HEK293T (cell line): ENCODE results near the gene PITPNM3.

ENCODE experiments used
- CTCF ChIA-PET: fragments of 350-600 bp; formaldehyde crosslinking; extraction: SDS; loops from one replicate; lab custom pipeline; 2021; ENCODE audit warnings: antibody characterized with exemption, inconsistent platforms; lab: Yijun Ruan, JAX
- POLR2A ChIA-PET: fragments of 350-600 bp; formaldehyde crosslinking; extraction: SDS; loops from one replicate; lab custom pipeline; 2020; ENCODE audit warnings: antibody characterized with exemption, inconsistent platforms; lab: Yijun Ruan, JAX
- DNase-seq: peaks from one replicate; pipeline ENCODE4 v3.0.0; 2012; ENCODE audit warnings: mixed read lengths; ENCODE audit errors: extremely low spot score
- ARNT ChIP-seq: fragments of 450-650 bp; IDR thresholded peaks from 2 replicates; pipeline ENCODE4 v1.6.1; 2017; ENCODE audit warnings: mild to moderate bottlenecking
- BHLHE40 ChIP-seq: fragments of 450-650 bp; IDR thresholded peaks from 2 replicates; pipeline ENCODE4 v1.6.1; 2016; ENCODE audit warnings: mild to moderate bottlenecking, moderate library complexity, borderline replicate concordance
- CTBP1 ChIP-seq: fragments of 450-650 bp; IDR thresholded peaks from 2 replicates; pipeline ENCODE4 v1.6.1; 2016; ENCODE audit warnings: borderline replicate concordance
- ELF4 ChIP-seq: fragments of 450-650 bp; IDR thresholded peaks from 2 replicates; pipeline ENCODE4 v1.6.1; 2017; ENCODE audit warnings: antibody characterized with exemption
- FOXA1 ChIP-seq: fragments of 450-650 bp; IDR thresholded peaks from 2 replicates; pipeline ENCODE4 v1.6.1; 2016; ENCODE audit warnings: mild to moderate bottlenecking
- FOXK2 ChIP-seq: fragments of 450-650 bp; IDR thresholded peaks from 2 replicates; pipeline ENCODE4 v1.6.1; 2016; ENCODE audit warnings: mild to moderate bottlenecking
- FOXM1 ChIP-seq: fragments of 450-650 bp; IDR thresholded peaks from 2 replicates; pipeline ENCODE4 v1.6.1; 2017; ENCODE audit warnings: mild to moderate bottlenecking, borderline replicate concordance
- HDGF ChIP-seq: fragments of 450-650 bp; IDR thresholded peaks from 2 replicates; pipeline ENCODE4 v1.6.1; 2017; ENCODE audit warnings: antibody characterized with exemption, borderline replicate concordance
- L3MBTL2 ChIP-seq: fragments of 450-650 bp; conservative IDR thresholded peaks from 2 replicates; pipeline ENCODE4 v1.6.1; 2016; ENCODE audit warnings: mild to moderate bottlenecking
- LEF1 ChIP-seq: fragments of 450-650 bp; IDR thresholded peaks from 2 replicates; pipeline ENCODE4 v1.6.1; 2017; ENCODE audit warnings: mild to moderate bottlenecking, borderline replicate concordance
- NFRKB ChIP-seq: fragments of 450-650 bp; IDR thresholded peaks from 2 replicates; pipeline ENCODE4 v1.6.1; 2016; ENCODE audit warnings: mild to moderate bottlenecking, moderate library complexity
- PKNOX1 ChIP-seq: fragments of 450-650 bp; IDR thresholded peaks from 2 replicates; pipeline ENCODE4 v1.6.1; 2016
- SP1 ChIP-seq: fragments of 450-650 bp; IDR thresholded peaks from 2 replicates; pipeline ENCODE4 v1.6.1; 2017
- SUZ12 ChIP-seq: fragments of 450-650 bp; IDR thresholded peaks from 2 replicates; pipeline ENCODE4 v1.6.1; 2016; ENCODE audit warnings: mild to moderate bottlenecking
- TARDBP ChIP-seq: fragments of 450-650 bp; IDR thresholded peaks from 2 replicates; pipeline ENCODE4 v1.6.1; 2016
- ZNF384 ChIP-seq: fragments of 450-650 bp; IDR thresholded peaks from 2 replicates; pipeline ENCODE4 v1.6.1; 2016

The PITPNM3 gene

DNA sequence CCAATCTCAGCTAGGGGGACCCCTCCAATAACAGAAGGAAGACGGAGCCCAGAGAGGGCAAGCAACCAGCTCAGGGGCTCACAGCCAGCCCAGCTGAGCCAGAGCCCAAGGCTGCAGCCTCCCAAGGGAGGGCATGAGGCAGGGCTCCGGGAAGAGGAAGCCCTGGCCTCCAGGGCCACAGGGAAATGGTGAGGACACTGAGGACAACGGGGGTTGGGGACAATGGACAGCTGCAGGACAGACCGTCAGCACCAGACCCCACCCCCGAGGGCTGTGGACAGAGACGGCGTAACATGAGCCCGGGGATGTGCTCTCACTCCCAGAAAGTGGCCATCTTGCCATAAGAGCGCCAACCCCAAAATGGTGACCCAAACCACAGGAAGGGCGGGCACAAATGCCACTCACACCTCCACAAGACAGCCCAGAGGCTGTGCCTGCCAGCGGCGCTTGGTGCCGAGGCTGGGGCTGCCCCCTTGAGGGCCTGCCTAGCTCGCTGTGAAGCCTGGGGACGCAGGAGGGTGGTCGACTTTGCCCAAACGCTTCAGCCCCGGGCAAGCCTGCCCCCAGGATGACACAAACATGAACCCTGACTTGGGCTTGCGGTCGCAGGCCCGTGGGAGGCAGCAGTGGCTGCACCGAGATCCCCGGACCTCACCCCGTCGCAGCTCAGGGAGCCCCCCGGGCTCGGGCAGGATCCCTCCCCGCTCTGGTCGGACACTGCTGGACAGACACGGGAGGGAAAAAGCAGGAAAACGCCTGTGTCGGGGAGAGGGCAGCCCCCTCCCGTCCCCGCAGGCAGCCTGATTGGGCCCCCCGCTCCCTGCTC lies 101.6 kb downstream of the PITPNM3 start:
- CTCF ChIA-PET, result no interaction called here
- no peak for TF ChIP-seq ZNF384
- no peak for TF ChIP-seq TARDBP
- no peak for TF ChIP-seq LEF1
- TF ChIP-seq FOXA1, result no peak
- TF ChIP-seq FOXM1, result no peak
- no peak for TF ChIP-seq ARNT
- no peak for TF ChIP-seq NFRKB
- TF ChIP-seq FOXK2, result no peak
- no peak for TF ChIP-seq SUZ12
- TF ChIP-seq PKNOX1, result no peak
- no peak for TF ChIP-seq ELF4
- TF ChIP-seq HDGF, result no peak
- TF ChIP-seq SP1, result no peak
- no peak for TF ChIP-seq L3MBTL2
- no peak for TF ChIP-seq CTBP1
- no peak for TF ChIP-seq BHLHE40
- POLR2A ChIA-PET, result no interaction called here
- DNase-seq, result no peak

DNA sequence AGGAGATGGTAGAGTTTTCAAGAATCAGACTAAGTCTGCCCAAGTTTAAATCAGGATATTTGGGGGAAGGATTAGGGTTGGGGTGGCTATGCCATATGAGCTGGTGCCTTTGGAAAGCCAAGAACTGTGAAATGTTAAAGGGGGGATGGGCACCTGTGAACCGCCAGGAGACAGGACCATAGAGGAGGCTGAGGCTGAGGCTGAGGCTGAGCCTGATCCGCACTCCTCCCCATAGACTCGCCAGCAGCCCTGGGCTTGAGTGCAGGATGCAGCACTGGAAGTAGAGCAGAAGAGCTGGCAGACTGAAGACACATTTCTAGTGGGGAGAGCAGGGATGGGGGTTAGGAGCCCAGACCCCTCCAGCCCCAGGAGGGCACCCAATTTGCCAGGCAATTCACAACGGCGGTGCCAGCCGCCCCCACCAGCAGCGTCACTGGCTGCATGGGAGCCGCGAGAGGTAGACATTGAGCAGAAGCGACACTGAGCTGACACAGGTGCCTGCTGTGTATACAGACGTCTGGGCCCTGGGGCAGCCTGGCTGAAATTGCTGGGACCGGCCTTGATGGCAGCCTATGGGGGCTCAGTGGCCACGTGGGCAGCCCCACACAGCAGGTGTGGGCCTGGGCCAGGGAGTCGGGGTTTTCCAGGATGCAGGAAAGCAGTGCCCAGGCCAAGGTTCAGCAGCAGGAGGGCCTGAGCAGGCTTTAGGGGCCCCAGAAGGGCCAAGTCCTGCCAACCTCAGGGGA lies 102.9 kb downstream of the PITPNM3 start:
- no peak for DNase-seq
- CTCF ChIA-PET, result no interaction called here
- TF ChIP-seq SP1, result no peak
- no peak for TF ChIP-seq ELF4
- no peak for TF ChIP-seq HDGF
- no peak for TF ChIP-seq FOXA1
- TF ChIP-seq ARNT, result no peak
- no peak for TF ChIP-seq PKNOX1
- no peak for TF ChIP-seq BHLHE40
- no peak for TF ChIP-seq ZNF384
- no peak for TF ChIP-seq L3MBTL2
- TF ChIP-seq FOXM1, result no peak
- TF ChIP-seq SUZ12, result no peak
- TF ChIP-seq TARDBP, result no peak
- TF ChIP-seq NFRKB, result no peak
- no peak for TF ChIP-seq LEF1
- no peak for TF ChIP-seq CTBP1
- POLR2A ChIA-PET, result interaction anchor here (1.2 kb wide), 1 partner anchor 9 kb away, joined by 11 read pairs; the partner anchor contains the start of gene PIMREG

DNA sequence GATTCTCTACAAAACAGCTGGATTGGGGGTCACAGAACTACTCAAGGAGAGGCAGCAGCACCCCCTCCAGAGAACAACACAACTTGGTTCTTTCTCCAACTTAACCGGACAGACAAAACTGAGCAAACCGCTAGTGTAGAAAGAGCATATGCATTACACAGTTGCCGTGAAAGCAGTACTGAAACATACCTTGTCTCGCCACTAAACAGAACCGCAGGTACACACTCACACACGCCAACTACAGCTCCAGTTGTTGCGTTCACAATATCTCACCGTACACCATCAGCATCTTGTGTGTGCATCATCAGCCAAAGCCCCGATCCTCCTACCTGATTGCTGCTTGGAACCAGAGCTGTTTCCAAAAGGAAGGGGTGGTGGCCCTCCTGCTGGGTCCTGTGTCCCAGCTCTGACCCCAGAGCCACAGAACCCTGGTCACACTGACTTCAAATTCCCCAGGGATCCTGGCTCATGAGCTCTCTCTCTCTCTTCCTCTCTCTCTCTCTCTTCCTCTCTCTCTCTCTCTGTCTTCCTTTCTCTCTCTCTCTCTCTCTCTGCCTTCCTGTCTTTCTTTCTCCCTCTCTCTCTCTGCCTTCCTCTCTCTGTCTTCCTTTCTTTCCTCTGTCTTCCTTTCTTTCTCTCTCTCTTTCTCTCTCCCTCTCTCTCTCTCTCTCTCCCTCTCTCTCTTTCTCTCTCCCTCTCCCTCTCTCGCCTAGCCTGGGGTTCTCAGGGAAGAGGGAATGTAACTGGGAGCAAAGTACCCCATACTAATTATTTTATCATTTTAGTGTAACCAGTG lies 103.7 kb downstream of the PITPNM3 start:
- no peak for DNase-seq
- ChIA-PET CTCF (no interaction called here), POLR2A (interaction anchor here (1.2 kb wide), 1 partner anchor 8 kb away, joined by 11 read pairs; the partner anchor contains the start of gene PIMREG)
- no peak for TF ChIP-seq NFRKB
- TF ChIP-seq ZNF384, result no peak
- no peak for TF ChIP-seq FOXM1
- no peak for TF ChIP-seq SUZ12
- no peak for TF ChIP-seq ARNT
- no peak for TF ChIP-seq TARDBP
- TF ChIP-seq L3MBTL2, result no peak
- TF ChIP-seq HDGF, result no peak
- no peak for TF ChIP-seq ELF4
- no peak for TF ChIP-seq PKNOX1
- no peak for TF ChIP-seq FOXK2
- no peak for TF ChIP-seq SP1
- TF ChIP-seq CTBP1, result no peak
- TF ChIP-seq FOXA1, result no peak
- TF ChIP-seq LEF1, result no peak
- no peak for TF ChIP-seq BHLHE40

DNA sequence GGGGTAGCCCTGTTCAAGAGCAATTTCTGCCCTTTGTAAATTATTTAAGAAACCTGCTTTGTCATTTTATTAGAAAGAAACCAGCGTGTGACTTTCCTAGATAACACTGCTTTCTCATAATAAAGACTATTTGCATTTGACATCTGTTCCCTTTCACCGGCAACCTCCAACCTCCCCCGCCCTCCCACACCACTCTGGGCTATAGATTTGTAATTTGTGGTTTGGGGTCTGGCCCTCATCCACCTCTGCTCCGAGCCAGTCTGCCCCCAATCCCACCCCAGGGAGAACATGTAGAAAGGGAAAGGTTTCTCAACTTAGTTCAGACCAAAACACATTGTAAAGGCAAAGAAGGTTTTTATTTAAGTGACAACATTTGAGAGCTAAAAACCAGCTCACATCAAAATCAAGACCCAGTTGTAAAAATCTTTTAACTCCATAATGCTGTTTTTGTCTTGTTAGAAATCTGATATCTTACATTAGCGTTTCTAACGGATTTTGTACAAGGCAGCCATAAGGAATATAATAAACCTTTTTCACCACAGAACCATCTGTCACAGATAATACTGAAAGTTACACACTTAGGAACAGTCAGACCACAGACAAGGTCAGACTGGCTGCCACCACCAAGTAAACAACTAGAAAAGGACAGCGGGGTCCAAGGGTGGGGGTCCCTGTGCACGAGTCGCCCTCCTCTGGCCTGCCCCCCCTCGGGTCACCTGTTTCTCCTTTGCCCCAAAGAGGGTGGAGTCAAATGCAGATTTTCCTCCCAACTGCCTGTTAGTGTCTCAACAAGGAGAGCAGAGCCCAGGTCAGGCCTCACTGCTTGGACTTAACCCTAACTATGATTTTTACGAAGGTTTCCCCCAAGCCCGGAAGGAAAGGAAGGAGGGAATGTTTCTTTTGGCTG lies 105.2 kb downstream of the PITPNM3 start:
- CTCF ChIA-PET, result no interaction called here

GRCh38 chr17:6449307-6449706 lies 107.0 kb downstream of the PITPNM3 start:
- ChIA-PET POLR2A (no interaction called here), CTCF (no interaction called here)
- TF ChIP-seq ZNF384 (no peak), PKNOX1 (no peak), SUZ12 (no peak), LEF1 (no peak)
- no peak for DNase-seq

More for the DNA sequence above, 105.2 kb downstream of the PITPNM3 start:
- no peak for DNase-seq
- POLR2A ChIA-PET, result no interaction called here
- TF ChIP-seq FOXM1 (no peak), ZNF384 (no peak), SUZ12 (no peak), HDGF (no peak), FOXA1 (no peak), ARNT (no peak)
